Ectodermal cell (in vitro differentiated cells): ENCODE data around the gene SETD1A.

Experiments
- H3K27ac ChIP-seq: 2 replicates; pipeline ENCODE4 v1.7.0; 2013; ENCODE audit warnings: mild to moderate bottlenecking, low read depth, low read length; ENCODE audit not compliant: insufficient read depth, poor library complexity, severe bottlenecking
- H3K27me3 ChIP-seq: 2 replicates; pipeline ENCODE4 v1.7.0; 2013; ENCODE audit warnings: mild to moderate bottlenecking, low read length; ENCODE audit not compliant: insufficient read depth, control insufficient read depth, poor library complexity, severe bottlenecking
- H3K36me3 ChIP-seq: one replicate; pipeline ENCODE4 v1.7.0; 2013; ENCODE audit warnings: low read length; ENCODE audit not compliant: control insufficient read depth, insufficient read depth
- H3K4me1 ChIP-seq: one replicate; pipeline ENCODE4 v1.7.0; 2013; ENCODE audit warnings: low read length; ENCODE audit not compliant: control insufficient read depth, insufficient read depth
- H3K4me3 ChIP-seq: 2 replicates; pipeline ENCODE4 v1.7.0; 2013; ENCODE audit warnings: low read depth, low read length, control low read depth; ENCODE audit not compliant: insufficient read depth
- H3K9me3 ChIP-seq: 2 replicates; pipeline ENCODE4 v1.7.0; 2013; ENCODE audit warnings: mild to moderate bottlenecking, low read length, moderate library complexity; ENCODE audit not compliant: control insufficient read depth
- WGBS, 2 experiments: methylation state at CpG; one replicate each; pipeline ENCODE4 v1.1.7; 2013; ENCODE audit warnings: missing lambda C conversion rate in 2 of 2; 5-methylcytosine and 5-hydroxymethylcytosine counted together

Gene SETD1A

GRCh38 chr16:30922960-30923535, 34.5 kb upstream of the SETD1A start:
- H3K27ac ChIP-seq = peak overlapping the region; percentile 99
- H3K4me1 ChIP-seq = peaks cover 10% of the 10 kb centered on the region
- peaks cover 12% of the 10 kb centered on the region for H3K36me3 ChIP-seq
- H3K27me3 ChIP-seq = no peaks in the 10 kb centered on the region
- WGBS, 2 experiments = 0% methylated on average over 33 of the region's 33 CpGs
- H3K9me3 ChIP-seq = no peaks in the 10 kb centered on the region
- peak overlapping the region; percentile 88 for H3K4me3 ChIP-seq

GRCh38 chr16:30923554-30924075, 33.9 kb upstream of the SETD1A start, which contains the start of gene FBXL19:
TSS of gene FBXL19 (plus strand) at chr16:30923572. CDS start at chr16:30925755, 2,183 bp downstream.
- WGBS, 2 experiments = 0% methylated on average over 15 to 24 of the region's 31 CpGs
- no peaks in the 10 kb centered on the region for H3K27me3 ChIP-seq
- peaks cover 10% of the 10 kb centered on the region for H3K4me1 ChIP-seq
- peak within 1 kb of the TSS; percentile 88 for H3K4me3 ChIP-seq
- H3K36me3 ChIP-seq = peaks cover 12% of the 10 kb centered on the region
- H3K9me3 ChIP-seq = no peaks in the 10 kb centered on the region
- peak within 1 kb of the TSS; percentile 99 for H3K27ac ChIP-seq

GRCh38 chr16:30924076-30924912, 33.3 kb upstream of the SETD1A start:
- Histone ChIP-seq H3K4me1 (peaks cover 10% of the 10 kb centered on the region), H3K27ac (peak overlapping the region; percentile 36), H3K27me3 (no peaks in the 10 kb centered on the region), H3K9me3 (no peaks in the 10 kb centered on the region), H3K4me3 (peak overlapping the region; percentile 88), H3K36me3 (peaks cover 17% of the 10 kb centered on the region)
- 1% methylated on average over 53 of the region's 53 CpGs for WGBS, 2 experiments

- H3K27ac ChIP-seq = no peak overlapping the region
- peaks cover 22% of the 10 kb centered on the region for H3K36me3 ChIP-seq
- H3K4me3 ChIP-seq = peak overlapping the region; percentile 88
- WGBS, 2 experiments = 82 to 83% methylated on average over 11 of the region's 11 CpGs
- no peaks in the 10 kb centered on the region for H3K27me3 ChIP-seq
- no peaks in the 10 kb centered on the region for H3K9me3 ChIP-seq
- H3K4me1 ChIP-seq = peaks cover 10% of the 10 kb centered on the region
Measured at GRCh38 chr16:30924913-30925631, 32.5 kb upstream of the SETD1A start.

GRCh38 chr16:30925632-30925987, 31.9 kb upstream of the SETD1A start:
- no peak overlapping the region for H3K27ac ChIP-seq
- H3K4me1 ChIP-seq = peaks cover 10% of the 10 kb centered on the region
- WGBS, 2 experiments = 94 to 95% methylated on average over 26 of the region's 26 CpGs
- H3K36me3 ChIP-seq = peaks cover 27% of the 10 kb centered on the region
- no peaks in the 10 kb centered on the region for H3K9me3 ChIP-seq
- H3K4me3 ChIP-seq = no peak overlapping the region
- H3K27me3 ChIP-seq = no peaks in the 10 kb centered on the region

GRCh38 chr16:30925995-30926811, 31.4 kb upstream of the SETD1A start:
- H3K27ac ChIP-seq = no peak overlapping the region
- H3K36me3 ChIP-seq = peaks cover 33% of the 10 kb centered on the region
- 87 to 89% methylated on average over 10 of the region's 10 CpGs for WGBS, 2 experiments
- no peaks in the 10 kb centered on the region for H3K27me3 ChIP-seq
- peaks cover 10% of the 10 kb centered on the region for H3K4me1 ChIP-seq
- H3K9me3 ChIP-seq = no peaks in the 10 kb centered on the region
- no peak overlapping the region for H3K4me3 ChIP-seq

- WGBS, 2 experiments = 95% methylated on average over 22 of the region's 22 CpGs
- Histone ChIP-seq H3K27me3 (no peaks in the 10 kb centered on the region), H3K4me3 (no peak overlapping the region), H3K36me3 (peaks cover 36% of the 10 kb centered on the region), H3K4me1 (peaks cover 10% of the 10 kb centered on the region), H3K27ac (no peak overlapping the region), H3K9me3 (no peaks in the 10 kb centered on the region)
Measured at GRCh38 chr16:30926937-30927788, 30.4 kb upstream of the SETD1A start.

- Histone ChIP-seq H3K27ac (no peak overlapping the region), H3K27me3 (no peaks in the 10 kb centered on the region), H3K9me3 (no peaks in the 10 kb centered on the region), H3K4me3 (no peak overlapping the region), H3K36me3 (peaks cover 41% of the 10 kb centered on the region), H3K4me1 (peaks cover 10% of the 10 kb centered on the region)
- 69 to 70% methylated on average over 15 of the region's 15 CpGs for WGBS, 2 experiments
Measured at GRCh38 chr16:30927789-30928378, 29.7 kb upstream of the SETD1A start.

GRCh38 chr16:30928390-30928789, 29.2 kb upstream of the SETD1A start:
- no peaks in the 10 kb centered on the region for H3K9me3 ChIP-seq
- H3K27me3 ChIP-seq = no peaks in the 10 kb centered on the region
- H3K4me3 ChIP-seq = no peak overlapping the region
- H3K36me3 ChIP-seq = peaks cover 42% of the 10 kb centered on the region
- no peak overlapping the region for H3K27ac ChIP-seq
- H3K4me1 ChIP-seq = peaks cover 10% of the 10 kb centered on the region
- WGBS, 2 experiments = 95 to 96% methylated on average over 10 of the region's 11 CpGs
